ENCODE measurements around the gene STAT1.

DNA sequence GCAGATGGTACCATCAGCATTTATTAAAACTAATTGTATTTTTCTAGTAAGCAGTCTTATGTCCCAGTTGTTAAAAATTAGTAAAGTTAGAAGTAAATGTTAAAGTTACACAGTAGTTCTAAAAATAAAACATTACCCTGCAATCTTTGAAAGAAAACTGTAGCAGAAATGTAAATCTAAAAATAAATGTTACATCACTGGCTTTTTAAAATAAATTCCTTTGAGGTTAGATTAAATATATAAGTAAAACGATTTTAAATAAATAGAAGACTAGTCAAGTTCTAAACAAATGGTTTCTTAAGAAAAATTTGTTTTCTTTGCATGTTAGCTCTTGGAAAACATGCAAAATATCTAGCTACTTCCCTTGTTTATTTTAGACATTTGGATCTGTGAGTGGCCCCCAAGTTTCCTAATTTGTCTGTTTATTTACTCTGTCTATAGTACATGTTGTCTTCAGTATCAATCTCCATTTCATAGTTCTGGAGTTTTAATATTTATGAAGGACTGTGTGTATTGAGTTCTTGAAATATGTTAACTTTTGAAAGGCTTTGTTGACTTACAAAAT lies 75.1 kb downstream of the STAT1 start:
- no peak for TF ChIP-seq SP3 (tag by site-specific recombination; IDR thresholded peaks at IDR 0.05)
- TF ChIP-seq ZNF510 (tag by site-specific recombination; IDR thresholded peaks at IDR 0.05; ENCODE audit: insufficient replicate concordance): no peak
- no peak for TF ChIP-seq ZNF391 (tag by site-specific recombination; IDR thresholded peaks at IDR 0.05; ENCODE audit: borderline replicate concordance, low read depth)
- no peak for TF ChIP-seq ZNF223 (tag by site-specific recombination; IDR thresholded peaks at IDR 0.05)
- TF ChIP-seq, protein P1, sequence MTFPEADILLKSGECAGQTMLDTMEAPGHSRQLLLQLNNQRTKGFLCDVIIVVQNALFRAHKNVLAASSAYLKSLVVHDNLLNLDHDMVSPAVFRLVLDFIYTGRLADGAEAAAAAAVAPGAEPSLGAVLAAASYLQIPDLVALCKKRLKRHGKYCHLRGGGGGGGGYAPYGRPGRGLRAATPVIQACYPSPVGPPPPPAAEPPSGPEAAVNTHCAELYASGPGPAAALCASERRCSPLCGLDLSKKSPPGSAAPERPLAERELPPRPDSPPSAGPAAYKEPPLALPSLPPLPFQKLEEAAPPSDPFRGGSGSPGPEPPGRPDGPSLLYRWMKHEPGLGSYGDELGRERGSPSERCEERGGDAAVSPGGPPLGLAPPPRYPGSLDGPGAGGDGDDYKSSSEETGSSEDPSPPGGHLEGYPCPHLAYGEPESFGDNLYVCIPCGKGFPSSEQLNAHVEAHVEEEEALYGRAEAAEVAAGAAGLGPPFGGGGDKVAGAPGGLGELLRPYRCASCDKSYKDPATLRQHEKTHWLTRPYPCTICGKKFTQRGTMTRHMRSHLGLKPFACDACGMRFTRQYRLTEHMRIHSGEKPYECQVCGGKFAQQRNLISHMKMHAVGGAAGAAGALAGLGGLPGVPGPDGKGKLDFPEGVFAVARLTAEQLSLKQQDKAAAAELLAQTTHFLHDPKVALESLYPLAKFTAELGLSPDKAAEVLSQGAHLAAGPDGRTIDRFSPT (tag by site-specific recombination; IDR thresholded peaks at IDR 0.05): no peak
- TF ChIP-seq ZNF48 (tag by site-specific recombination; IDR thresholded peaks at IDR 0.05): no peak
- TF ChIP-seq, protein P2, sequence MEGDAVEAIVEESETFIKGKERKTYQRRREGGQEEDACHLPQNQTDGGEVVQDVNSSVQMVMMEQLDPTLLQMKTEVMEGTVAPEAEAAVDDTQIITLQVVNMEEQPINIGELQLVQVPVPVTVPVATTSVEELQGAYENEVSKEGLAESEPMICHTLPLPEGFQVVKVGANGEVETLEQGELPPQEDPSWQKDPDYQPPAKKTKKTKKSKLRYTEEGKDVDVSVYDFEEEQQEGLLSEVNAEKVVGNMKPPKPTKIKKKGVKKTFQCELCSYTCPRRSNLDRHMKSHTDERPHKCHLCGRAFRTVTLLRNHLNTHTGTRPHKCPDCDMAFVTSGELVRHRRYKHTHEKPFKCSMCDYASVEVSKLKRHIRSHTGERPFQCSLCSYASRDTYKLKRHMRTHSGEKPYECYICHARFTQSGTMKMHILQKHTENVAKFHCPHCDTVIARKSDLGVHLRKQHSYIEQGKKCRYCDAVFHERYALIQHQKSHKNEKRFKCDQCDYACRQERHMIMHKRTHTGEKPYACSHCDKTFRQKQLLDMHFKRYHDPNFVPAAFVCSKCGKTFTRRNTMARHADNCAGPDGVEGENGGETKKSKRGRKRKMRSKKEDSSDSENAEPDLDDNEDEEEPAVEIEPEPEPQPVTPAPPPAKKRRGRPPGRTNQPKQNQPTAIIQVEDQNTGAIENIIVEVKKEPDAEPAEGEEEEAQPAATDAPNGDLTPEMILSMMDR (tag by site-specific recombination; IDR thresholded peaks at IDR 0.05): no peak
- TF ChIP-seq KLF10 (tag by site-specific recombination; IDR thresholded peaks at IDR 0.05): no peak
- TF ChIP-seq ZNF785 (tag by site-specific recombination; IDR thresholded peaks at IDR 0.05): no peak
- TF ChIP-seq ZNF560 (tag by site-specific recombination; IDR thresholded peaks at IDR 0.05; ENCODE audit: borderline replicate concordance): no peak
- TF ChIP-seq ZNF571 (tag by site-specific recombination; IDR thresholded peaks at IDR 0.05): no peak
- no peak for TF ChIP-seq ZBTB7A (tag by site-specific recombination; IDR thresholded peaks at IDR 0.05; ENCODE audit: low read depth)
- TF ChIP-seq TCF7L2 (IDR thresholded peaks at IDR 0.05; ENCODE audit: borderline replicate concordance, low read depth, low read length): no peak
- no peak for TF ChIP-seq ZNF404 (tag by site-specific recombination; IDR thresholded peaks at IDR 0.05)

Measured in HEK293 (cell line).